Activated CD4-positive, alpha-beta T cell treated with anti-CD3 and anti-CD28 coated beads, Interleukin-2, amount 50 U/mL, for 48 hours (primary cell): ENCODE results near the gene FAM110D.
A peak's percentile ranks its signal among the peaks of the same experiment; 100 is the strongest.

Experiments used
- DNase-seq, 2 experiments: peaks; one replicate each; pipeline ENCODE4 v3.0.0-alpha.2; 2020

Gene FAM110D

DNA sequence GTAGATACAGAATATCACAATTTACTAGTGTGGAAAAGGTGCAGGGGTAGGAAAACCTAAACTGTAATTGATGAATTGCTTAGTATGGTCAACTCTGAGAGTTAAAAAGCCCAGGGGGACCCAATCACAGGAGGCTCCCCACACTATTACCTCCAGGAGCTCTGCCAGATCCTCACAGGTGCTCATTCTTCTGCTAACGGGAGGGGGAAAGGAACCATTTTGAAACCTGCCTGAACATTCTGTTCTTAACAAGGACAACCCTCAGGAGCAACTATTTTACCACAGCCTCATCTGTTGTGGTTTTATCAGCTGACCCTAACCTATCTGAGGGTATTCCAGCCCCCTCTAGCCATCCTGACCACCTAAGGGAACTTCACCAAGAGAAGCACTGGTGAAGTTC lies 28.2 kb upstream of the FAM110D start:
- no peak for DNase-seq

DNA sequence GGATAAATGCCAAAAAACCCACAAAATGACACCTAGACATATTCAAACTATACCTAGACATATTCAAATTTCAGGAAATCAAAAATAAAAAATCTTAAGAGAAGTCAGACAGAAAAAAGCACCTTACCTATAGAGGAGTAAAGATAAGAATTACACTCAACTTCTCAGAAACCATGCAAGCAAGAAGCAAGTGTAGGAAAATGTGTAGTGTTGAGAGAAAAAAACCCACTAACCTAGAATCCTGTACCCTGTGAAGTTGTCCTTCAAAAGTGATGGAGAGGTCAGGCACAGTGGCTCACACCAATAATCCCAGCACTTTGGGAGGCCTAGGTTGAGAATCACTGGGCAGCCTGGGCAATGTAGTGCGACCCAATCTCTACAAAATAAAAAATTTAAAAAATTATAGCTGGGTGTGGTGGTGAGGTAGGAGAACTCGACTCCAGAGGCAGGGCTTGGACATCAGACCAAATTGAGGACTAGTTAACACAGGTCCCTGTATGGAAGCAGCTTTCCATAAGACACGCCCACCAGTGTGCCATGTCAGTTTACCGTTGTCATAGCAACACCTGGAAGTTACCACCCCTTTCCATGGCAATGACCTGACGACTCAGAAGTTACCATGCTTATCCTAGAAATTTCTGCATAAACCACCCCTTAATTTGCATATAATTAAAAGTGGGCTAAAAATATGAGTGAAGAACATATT lies 26.6 kb upstream of the FAM110D start:
- no peak for DNase-seq

DNA sequence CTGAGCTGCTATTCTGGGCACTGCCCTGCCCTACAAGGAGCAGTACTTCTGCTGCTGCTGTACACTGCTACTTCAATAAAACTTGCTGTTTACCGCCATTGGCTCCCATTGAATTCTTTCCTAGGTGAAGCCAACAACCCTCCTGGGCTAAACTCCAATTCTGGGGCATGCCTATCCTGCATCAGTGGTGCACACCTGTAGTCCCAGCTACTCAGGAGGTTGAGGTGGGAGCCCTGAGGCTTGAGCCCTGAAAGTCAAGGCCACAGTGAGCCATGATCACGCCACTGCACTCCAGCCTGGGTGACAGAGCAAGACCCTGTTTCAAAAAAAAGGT lies 26.1 kb upstream of the FAM110D start:
- DNase-seq, result no peak

DNA sequence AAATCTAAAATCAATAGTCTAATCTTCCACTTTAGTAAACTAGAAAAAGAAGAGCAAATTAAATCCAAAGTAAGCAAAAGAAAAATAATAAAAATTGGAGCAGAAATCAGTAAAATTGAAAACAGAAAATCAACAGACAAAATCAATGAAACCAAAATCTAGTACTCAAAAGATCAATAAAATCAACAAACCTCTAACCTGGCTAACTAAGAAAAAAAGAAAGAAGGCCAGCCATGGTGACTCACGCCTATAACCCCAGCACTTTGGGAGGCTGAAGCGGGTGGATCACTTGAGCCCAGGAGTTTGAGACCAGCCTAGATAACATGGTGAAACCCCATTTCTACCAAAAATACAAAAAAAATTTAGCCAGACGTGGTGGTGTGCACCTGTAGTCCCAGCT lies 24.4 kb upstream of the FAM110D start:
- DNase-seq, result no peak

DNA sequence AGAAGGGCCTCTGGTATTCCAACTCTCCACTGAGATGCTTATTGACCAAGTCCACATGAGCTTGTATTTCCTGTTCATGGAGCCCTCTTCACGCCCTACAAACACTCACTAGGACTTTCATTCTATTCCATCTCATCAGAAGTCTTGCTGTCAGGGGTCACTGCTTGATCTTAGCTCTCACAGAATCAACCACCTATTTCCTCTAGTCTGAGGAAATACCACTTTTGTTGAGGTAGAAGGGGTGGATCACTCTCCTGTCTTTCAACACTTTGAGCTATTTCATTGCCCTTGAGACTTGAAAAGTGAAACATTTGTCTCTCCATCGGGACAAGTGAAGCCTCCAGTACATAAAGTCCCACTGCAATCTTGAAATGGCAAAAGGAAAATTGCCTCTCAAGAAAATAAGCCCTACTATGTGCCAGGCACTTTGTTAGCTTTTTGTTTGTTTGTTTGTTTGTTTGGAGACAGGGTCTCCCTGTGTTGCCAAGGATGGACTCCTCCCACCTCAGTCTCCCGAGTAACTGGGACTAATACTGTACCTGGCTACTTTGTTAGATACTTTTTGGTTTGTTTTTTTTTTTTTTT lies 19.8 kb upstream of the FAM110D start:
- DNase-seq, result no peak

DNA sequence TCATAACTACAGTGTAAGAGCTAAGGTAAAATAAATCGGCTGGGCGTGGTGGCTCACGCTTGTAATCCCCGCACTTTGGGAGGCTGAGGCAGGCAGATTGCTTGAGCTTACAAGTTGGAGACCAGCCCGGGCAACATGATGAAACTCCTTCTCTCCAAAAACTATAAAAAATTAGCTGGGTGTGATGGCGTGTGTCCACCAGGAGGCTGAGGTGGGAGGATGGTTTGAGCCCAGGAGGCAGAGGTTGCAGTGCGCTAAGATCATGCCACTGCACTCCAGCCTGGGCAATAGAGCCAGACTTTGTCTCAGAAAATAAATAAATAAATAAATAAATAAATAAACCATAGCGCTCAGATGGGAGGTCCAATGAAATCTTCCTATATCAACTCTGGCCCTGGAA lies 16.7 kb upstream of the FAM110D start:
- DNase-seq, result no peak

DNA sequence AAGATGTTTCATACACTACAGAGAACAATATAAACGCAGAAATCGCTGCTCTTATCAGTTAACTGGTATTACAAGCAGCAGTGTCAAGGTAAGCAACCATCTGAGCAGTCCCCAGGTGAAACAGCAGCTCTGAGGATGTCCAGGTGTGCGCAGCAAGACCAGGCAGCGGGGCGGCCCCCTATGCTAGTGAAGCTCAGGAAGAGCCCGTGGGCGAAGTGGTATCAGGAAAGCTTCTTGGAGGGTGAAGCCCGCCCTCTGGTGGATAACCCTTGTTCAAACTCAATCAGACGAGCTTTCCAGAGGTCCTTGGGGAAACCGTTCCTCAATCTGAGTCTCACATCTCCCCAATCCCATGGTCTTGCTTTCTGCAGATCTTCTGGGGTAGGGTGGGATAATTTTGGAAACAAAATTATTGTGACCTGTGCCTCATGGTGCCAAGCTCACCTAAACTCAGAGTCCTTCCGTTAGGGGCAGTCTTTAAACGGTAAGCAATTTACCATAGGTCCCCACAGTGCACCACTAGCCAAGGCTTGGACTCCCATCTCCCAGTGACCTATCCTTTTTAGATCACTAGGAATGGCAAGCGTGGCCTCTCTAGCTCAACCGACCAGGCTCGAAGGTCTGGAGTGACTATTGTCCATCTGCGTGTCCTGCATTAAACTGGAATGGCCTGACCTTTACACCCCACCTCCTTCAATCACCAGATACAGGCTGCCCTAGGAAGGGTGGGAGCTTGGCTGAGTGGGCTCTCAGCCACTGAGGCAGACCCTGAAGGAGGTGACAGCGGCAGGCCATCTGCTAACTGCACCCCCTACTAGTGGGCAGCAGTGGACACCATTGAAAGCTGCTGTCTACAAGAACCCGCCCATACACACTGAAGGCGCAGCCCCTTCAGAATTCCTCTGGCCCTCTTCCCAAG lies 13.6 kb upstream of the FAM110D start:
- peak; percentile 71 to 80 for DNase-seq

DNA sequence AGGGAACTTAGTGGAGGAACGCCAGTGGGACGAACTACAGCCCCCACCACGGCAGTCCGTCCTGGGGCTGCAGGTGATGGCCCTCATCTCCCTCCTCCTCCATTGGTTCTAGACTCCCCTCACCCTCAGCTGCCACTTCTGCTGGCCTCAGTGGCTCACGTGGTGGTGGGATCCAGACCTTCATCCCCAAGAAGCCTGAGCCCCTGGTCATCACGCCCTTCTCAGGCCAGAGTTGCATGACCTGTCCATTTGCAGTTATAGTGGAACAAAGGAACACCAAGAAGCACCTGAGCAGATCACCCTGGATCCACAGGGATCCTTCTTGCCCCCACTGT lies 13.0 kb upstream of the FAM110D start:
- no peak for DNase-seq

DNA sequence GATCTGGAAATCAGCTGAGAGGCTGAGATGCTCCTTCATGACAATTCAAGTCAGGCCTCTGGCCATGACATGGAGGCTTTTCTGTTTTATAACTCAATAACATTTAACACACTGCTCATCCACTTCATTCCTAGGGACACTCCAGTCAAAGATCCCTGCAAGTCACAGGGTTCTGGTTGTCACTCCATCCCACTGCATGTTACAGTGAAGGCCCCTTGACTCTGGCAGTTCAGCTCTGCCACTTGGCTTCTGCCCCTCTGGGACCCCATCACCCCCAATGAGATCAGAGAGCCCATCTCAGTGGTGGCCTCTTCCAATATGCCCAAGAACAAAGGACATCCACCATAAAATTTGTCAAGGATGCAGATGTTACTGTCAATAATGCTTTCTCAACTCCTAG lies 10.0 kb upstream of the FAM110D start:
- no peak for DNase-seq

DNA sequence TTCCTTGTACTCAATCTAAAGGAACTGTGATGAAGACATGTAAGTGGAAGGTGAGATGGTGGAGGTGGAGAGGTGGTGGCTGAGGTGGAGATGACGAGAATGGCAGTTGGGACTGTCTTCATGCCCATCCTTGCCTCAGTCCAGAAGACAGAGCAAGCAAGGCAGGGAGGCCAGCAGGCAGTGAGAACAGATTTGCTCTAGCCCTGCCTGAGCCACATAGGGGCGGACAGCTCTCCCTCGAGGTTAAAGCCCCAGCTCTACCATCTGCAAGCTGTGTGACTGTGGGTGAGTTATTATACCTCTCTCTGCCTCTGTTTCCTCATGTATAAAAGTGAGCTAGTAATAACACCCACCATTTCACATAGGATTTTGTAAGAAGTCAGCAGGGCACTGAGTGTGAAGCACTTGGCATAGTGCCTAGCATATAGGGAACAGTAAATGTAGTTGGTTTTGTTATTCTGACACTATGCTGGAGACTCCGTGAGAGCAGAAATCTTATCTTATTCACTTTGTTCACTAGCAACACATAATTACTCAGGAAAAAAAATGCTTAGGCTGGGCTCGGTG lies 4.8 kb upstream of the FAM110D start:
- DNase-seq, result no peak

DNA sequence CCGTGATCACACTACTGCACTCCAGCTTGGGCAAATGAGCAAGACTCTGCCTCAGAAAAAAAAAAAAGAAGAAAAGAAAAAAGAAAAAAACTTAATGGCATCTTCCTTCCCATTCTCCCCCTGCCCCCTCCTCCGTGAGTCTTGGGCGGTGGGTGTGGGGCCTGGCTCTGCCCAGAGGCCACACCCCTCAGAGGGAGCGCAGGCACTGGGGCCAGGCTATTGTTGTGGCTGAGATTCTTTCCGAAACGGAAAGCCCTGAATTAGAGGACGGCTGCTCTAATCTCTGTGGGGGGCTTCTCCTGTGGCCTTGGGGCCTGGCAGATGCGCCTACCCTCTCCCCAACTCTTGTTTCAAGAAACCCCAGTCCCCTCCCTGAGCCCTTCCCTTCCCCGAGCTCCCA lies 4.1 kb upstream of the FAM110D start:
- no peak for DNase-seq

DNA sequence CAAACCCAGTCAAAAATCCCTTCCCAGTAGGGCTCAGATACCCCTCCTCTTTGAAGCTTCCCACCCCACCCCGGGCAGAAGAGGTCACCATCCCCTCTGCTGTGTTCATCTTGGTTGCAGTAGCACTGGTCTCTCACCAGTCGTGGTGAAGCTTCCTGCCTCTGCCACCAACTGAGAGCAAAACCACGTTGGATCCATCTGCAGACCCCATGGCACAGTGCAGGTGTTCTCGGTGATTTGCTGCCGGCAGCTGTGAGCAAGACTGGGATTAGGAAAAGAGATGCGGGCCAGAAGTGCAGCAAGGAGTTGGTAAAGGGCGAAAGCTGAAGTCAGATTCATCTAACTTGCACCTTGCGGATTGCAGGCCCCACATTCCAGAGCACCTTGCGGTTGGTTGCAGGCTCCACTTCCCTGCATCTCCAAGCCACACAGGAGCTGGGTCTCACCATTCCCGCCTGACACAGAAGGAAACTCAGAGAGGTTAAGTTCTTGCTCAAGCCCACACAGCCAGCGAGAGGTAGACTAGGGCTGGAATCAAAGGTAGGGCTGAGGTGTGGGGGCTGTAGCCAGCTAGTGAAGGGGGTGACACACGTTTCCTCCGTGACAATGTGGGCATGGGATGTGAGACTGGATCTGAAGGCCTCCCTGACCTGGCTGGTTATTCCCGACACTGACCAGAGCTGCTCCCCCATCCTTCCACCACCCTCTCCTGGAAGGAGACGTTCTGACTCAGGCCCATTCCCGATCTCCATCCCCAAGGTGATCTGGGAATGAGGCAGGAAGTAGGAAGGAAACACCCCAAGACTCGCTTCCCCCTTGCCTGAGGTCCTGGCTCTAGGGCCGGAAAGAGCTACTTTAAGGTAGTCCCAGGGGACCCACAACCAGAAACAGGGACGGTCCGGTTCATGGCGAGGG lies 3.3 kb upstream of the FAM110D start:
- DNase-seq, result no peak

DNA sequence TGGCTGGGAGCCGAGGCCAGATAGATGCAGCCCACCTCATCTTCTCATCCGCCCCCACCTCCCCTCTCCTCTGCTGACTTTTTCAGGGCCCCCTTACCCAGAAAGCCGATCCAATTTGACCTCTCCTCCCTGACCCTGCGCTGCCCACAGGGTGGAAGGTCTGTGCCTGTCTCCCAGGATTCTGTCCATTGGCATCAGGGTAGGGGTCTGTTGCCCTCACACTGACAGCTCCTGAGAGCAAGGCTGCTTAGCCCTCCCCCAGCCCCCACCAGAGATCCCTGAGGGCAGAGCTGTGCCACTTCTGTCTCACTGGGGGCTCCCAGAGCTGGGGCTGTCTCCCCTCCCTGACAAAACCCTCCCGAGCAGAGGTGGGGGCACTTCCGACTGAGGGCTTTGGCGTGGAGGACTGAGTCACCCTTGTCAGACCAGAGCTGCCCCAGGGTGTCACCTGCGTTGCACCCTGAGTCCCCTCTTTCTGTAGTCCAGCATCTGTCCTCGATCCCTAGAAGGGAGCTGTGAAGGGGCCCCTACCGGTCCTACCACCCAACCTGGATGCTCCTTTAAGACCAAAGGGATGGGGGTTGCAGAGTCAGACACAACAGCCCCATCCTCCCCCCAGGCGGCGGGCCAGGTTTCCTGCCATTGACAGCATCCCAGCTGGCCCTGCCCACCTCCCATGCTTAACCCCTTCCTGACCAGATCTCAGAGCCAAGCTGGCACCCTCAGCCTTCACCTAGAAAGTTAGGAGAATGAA lies 2.4 kb upstream of the FAM110D start:
- DNase-seq, result no peak

DNA sequence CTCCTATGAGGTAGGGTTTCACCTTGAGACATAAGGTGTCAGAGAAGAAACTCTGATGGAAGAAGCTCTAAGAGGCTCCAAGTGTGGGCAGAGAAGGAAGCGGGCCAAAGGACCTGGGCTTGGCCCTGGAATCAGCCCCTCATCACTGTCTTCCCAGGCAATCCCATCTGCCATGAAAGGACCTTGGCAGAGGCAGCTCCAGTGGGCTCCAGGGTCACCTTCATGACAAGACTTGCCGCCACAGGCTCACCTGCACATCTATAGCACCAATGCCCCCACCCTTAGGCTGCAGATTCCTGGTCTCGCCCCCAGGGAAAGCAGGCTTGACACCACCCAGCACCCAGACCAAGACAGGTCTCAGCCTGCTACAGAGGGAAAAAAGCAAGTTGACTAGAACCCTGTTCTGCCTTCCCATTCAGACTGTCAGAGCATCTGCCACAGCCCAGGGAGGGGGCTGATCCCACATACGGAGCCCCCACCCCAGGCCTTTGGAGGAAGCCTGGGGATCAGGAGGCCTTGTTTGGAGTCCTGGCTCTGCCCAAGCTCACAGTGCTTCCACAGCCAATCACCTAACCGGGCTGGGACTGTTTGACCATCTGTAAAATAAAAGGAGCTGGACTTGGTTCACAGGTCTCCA lies 490 bp upstream of the FAM110D start:
- no peak for DNase-seq

DNA sequence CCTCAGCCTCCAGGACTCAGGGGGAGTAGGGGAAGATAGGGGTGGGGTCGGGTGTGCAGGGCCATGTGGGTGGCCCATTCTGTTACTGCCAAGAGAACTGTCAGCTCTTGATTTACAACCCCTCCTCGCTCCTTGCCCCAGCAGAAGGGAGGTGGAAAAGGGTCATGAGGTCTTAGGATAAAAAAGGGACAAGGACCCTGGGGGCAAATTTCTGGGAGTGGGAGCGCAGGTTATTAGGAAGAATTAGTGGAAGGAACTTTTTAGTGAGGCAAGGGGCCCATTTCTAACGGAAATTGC lies 812 bp downstream of the FAM110D start:
- DNase-seq, result no peak

DNA sequence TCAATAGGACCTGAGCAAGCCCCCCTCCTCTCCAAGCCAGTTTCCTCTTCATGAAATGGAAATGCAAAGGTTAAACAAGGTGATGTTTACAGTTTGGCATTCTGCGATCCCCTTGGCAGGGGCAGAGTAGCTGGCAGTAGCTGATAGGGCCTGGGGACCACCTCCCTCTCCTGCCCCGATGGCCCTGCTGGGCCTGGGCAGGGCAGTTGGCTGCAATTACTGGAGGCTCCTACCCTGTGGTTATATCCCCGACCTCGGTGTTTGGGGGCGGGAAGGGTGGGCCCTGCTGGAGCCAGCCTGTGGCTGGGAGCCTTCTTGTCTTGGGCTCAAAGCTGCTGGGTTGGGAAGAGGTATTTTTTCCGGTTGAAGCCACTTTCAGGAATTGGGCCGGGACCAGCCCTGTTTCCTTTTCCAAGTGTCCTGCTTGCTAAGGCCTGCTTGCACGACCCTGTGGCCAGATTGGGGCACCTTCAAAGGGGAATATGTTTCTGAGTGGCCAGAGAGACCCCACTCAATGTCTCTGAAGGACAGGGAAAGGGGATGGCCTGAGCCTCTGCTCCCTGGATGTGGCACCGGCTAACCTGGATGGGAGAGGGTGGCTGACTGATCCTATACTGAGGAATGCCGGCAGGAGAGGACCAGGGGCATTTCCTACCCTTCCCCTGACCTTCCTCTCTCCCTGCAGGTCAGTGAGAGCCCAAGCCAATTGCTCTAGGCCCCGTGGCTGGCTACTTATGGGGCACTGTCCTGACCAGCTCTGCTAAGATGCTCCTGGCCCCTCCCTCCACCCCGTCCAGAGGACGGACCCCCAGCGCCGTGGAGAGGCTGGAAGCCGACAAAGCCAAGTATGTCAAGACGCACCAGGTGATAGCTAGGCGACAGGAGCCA lies 1.9 kb downstream of the FAM110D start:
- DNase-seq, result no peak

DNA sequence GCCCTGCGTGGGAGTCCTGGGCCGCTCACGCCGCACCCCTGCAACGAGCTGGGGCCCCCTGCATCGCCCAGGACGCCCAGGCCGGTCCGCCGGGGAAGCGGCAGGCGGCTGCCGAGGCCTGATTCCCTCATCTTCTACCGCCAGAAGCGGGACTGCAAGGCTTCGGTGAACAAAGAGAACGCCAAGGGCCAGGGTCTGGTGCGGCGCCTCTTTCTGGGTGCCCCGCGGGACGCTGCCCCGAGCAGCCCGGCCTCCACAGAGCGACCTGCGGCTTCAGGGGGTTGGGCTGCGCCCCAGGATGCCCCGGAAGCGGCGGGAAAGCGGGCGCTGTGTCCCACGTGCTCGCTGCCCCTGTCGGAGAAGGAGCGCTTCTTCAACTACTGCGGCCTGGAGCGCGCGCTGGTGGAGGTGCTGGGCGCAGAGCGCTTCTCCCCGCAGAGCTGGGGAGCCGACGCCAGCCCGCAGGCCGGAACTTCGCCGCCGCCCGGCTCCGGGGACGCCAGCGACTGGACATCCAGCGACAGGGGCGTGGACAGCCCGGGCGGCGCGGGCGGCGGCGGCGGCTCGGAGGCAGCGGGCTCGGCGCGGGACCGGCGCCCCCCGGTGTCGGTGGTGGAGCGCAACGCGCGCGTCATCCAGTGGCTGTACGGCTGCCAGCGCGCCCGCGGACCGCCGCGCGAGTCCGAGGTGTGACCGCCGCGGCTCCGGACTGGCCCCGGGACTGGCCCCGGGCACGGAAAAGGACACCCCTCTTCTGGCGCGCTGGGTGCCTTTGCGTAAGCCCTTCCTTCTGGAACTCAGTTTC lies 2.7 kb downstream of the FAM110D start:
- DNase-seq, result peak; percentile 46 to 61

DNA sequence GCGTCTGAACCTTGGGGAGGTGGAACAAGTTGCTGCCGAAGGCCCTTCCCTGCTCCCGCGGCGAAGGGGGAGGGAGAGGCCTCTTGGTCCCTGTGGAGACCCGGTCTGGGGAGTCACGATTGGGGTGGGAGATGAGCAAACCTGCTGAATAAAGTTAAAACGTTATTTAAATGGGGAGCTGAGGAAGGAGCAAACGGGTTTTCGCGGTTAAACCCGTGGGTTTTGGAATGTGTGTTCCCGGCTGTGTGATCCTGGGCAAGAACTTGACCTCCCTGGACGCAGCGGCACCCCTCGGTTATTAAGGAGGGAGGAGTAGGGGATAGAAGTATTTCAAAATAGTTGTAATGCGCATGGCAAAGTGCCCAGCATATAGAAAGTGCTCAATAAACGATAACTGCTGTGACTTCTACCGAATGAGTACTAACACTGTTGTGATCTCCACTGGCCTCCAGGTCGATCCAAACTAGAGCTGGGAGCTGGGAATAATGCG lies 3.4 kb downstream of the FAM110D start:
- DNase-seq, result no peak

DNA sequence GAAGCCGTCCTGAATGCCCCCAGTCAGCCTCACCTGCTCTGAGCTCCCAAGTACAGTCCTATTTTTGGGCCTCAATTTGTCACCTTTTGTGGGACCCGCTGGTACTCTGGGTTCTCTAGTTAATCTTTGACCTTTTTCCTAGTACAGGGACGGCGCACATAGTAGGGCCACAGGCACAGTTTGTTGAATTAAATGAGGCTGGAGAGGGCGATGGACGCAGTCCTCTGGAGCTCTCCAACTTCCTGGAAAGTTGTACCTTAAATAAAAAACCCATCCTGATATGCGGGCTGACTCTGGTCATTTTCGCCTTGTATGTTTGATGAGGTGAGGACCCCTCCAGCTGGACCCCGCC lies 4.8 kb downstream of the FAM110D start:
- no peak for DNase-seq
